ENCODE data around the gene FNDC3A.

Gene FNDC3A

GRCh38 chr13:49165798-49166752 is 190.4 kb downstream of the FNDC3A start:
- peaks cover 0 to 15% of the 10 kb centered on the region in 2 donors for H3K9me3 ChIP-seq (ENCODE audit: control insufficient read depth in 1 of 2, low read length in 2 of 2)
- H3K4me3 ChIP-seq (ENCODE audit: low read depth in 1 of 2, low read length in 2 of 2) = no peak overlapping the region
- peaks cover 29 to 41% of the 10 kb centered on the region in 2 donors for H3K36me3 ChIP-seq (ENCODE audit: control insufficient read depth in 1 of 2, insufficient read depth in 2 of 2, low read length in 2 of 2)

DNA sequence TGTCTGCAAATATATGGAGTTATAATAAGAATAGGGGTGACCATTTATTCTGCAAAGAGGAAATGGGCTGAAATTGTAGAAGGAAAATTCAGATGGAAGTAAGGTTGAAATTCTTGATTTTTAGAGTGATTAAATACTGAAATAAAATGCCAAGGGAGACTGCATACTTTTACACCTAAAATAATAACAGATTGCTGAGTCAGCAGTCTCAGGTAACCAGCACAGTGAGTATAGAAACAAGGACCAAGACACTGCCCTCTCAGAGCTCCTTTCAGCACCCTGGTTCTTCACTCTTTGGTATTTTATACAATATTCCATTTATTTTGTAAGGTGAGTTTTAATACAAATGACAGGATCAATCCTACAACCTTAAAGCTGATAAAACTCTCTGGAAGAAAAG is 195.6 kb downstream of the FNDC3A start:
- no peaks in the 10 kb centered on the region for H3K4me1 ChIP-seq (ENCODE audit: control insufficient read depth in 1 of 2, insufficient read depth in 2 of 2, low read length in 2 of 2)
- H3K27ac ChIP-seq (ENCODE audit: low read length) = no peak overlapping the region
- peaks cover 30 to 31% of the 10 kb centered on the region in 2 donors for H3K36me3 ChIP-seq (ENCODE audit: control insufficient read depth in 1 of 2, insufficient read depth in 2 of 2, low read length in 2 of 2)
- no peaks in the 10 kb centered on the region for H3K27me3 ChIP-seq (ENCODE audit: low read depth, low read length)
- no peak overlapping the region for H3K4me3 ChIP-seq (ENCODE audit: low read depth in 1 of 2, low read length in 2 of 2)
- no peaks in the 10 kb centered on the region for H3K9me3 ChIP-seq (ENCODE audit: control insufficient read depth in 1 of 2, low read length in 2 of 2)

More at GRCh38 chr13:49165798-49166752, 190.4 kb downstream of the FNDC3A start:
- no peak overlapping the region for H3K27ac ChIP-seq (ENCODE audit: low read length)
- no peaks in the 10 kb centered on the region for H3K27me3 ChIP-seq (ENCODE audit: low read depth, low read length)
- H3K4me1 ChIP-seq (ENCODE audit: control insufficient read depth in 1 of 2, insufficient read depth in 2 of 2, low read length in 2 of 2) = no peaks in the 10 kb centered on the region

GRCh38 chr13:49183672-49184325 is 208.1 kb downstream of the FNDC3A start:
- peaks cover 0 to 7% of the 10 kb centered on the region in 2 donors for H3K4me1 ChIP-seq (ENCODE audit: control insufficient read depth in 1 of 2, insufficient read depth in 2 of 2, low read length in 2 of 2)
- no peak overlapping the region for H3K27ac ChIP-seq (ENCODE audit: low read length)
- peaks cover 42 to 44% of the 10 kb centered on the region in 2 donors for H3K36me3 ChIP-seq (ENCODE audit: control insufficient read depth in 1 of 2, insufficient read depth in 2 of 2, low read length in 2 of 2)
- H3K9me3 ChIP-seq (ENCODE audit: control insufficient read depth in 1 of 2, low read length in 2 of 2) = no peaks in the 10 kb centered on the region
- H3K4me3 ChIP-seq (ENCODE audit: low read depth in 1 of 2, low read length in 2 of 2) = no peak overlapping the region
- no peaks in the 10 kb centered on the region for H3K27me3 ChIP-seq (ENCODE audit: low read depth, low read length)

DNA sequence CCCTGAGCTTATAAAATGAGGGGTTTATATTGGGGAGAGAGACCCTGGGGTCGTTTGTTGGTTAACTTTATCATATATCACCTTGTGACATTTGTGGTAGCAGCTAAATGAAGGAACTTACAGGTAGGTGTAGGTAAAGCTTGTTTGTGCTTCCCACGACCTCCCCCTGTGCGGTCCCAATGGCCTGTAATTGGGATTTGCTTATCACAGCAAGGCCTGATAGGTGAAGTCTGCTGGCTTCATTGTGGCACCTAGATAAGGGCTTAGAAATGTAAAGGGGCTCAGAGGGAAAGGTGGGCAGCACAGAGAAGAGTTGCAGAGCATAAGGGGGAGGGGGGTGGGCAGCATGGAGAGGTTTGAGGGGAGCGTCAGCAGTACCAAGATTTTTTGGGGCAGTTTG is 208.9 kb downstream of the FNDC3A start:
- Histone ChIP-seq H3K9me3 (ENCODE audit: control insufficient read depth in 1 of 2, low read length in 2 of 2) (no peaks in the 10 kb centered on the region), H3K4me3 (ENCODE audit: low read depth in 1 of 2, low read length in 2 of 2) (no peak overlapping the region), H3K36me3 (ENCODE audit: control insufficient read depth in 1 of 2, insufficient read depth in 2 of 2, low read length in 2 of 2) (peaks cover 43 to 48% of the 10 kb centered on the region in 2 donors), H3K27me3 (ENCODE audit: low read depth, low read length) (no peaks in the 10 kb centered on the region), H3K4me1 (ENCODE audit: control insufficient read depth in 1 of 2, insufficient read depth in 2 of 2, low read length in 2 of 2) (peaks cover 0 to 7% of the 10 kb centered on the region in 2 donors), H3K27ac (ENCODE audit: low read length) (no peak overlapping the region)

DNA sequence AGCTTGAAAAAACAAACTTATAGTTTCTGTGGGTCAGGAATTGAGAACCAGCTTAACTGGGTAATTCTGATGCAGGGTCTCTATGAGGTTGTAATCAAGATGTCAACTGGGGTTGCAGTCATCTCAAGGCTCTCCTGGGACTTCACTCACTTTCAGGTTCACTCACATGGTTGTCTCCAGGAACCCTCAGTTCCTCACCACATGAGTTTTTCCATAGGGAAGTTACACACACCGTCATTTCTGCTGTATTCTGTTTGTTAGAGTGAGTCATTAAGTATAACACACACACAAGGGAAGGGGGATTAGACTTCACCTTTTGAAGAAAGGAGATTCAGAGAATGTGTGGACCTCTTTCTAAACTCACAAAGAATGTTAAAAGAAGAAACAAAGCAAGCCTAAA is 209.6 kb downstream of the FNDC3A start:
- Histone ChIP-seq H3K4me3 (ENCODE audit: low read depth in 1 of 2, low read length in 2 of 2) (no peak overlapping the region), H3K27ac (ENCODE audit: low read length) (no peak overlapping the region), H3K27me3 (ENCODE audit: low read depth, low read length) (no peaks in the 10 kb centered on the region), H3K9me3 (ENCODE audit: control insufficient read depth in 1 of 2, low read length in 2 of 2) (no peaks in the 10 kb centered on the region), H3K36me3 (ENCODE audit: control insufficient read depth in 1 of 2, insufficient read depth in 2 of 2, low read length in 2 of 2) (peaks cover 44 to 55% of the 10 kb centered on the region in 2 donors), H3K4me1 (ENCODE audit: control insufficient read depth in 1 of 2, insufficient read depth in 2 of 2, low read length in 2 of 2) (peaks cover 0 to 7% of the 10 kb centered on the region in 2 donors)

- Histone ChIP-seq H3K36me3 (ENCODE audit: control insufficient read depth in 1 of 2, insufficient read depth in 2 of 2, low read length in 2 of 2) (peaks cover 47 to 66% of the 10 kb centered on the region in 2 donors), H3K27ac (ENCODE audit: low read length) (no peak overlapping the region), H3K4me1 (ENCODE audit: control insufficient read depth in 1 of 2, insufficient read depth in 2 of 2, low read length in 2 of 2) (no peaks in the 10 kb centered on the region), H3K9me3 (ENCODE audit: control insufficient read depth in 1 of 2, low read length in 2 of 2) (no peaks in the 10 kb centered on the region), H3K27me3 (ENCODE audit: low read depth, low read length) (no peaks in the 10 kb centered on the region), H3K4me3 (ENCODE audit: low read depth in 1 of 2, low read length in 2 of 2) (no peak overlapping the region)
Measured at GRCh38 chr13:49190901-49191300, 215.2 kb downstream of the FNDC3A start.

DNA sequence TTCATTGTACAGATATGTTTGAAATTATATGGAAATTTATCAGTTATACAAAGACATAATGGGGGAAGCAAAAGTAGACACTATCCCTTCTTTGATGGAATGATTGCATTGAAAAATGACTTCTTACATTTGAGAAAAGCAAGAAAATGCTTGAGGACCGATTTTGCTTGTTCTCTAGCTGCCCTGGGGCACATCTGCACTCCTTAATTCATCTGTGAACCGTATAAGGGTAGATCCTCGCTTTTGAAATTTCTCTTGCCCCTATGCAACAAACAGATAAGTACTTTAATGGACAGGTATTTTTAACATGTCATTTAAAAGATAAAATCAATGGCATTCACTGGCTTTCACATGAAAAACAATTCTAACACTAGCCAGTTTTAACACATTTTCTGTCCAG is 230.9 kb downstream of the FNDC3A start:
- Histone ChIP-seq H3K36me3 (ENCODE audit: control insufficient read depth in 1 of 2, insufficient read depth in 2 of 2, low read length in 2 of 2) (peaks cover 52 to 53% of the 10 kb centered on the region in 2 donors), H3K9me3 (ENCODE audit: control insufficient read depth in 1 of 2, low read length in 2 of 2) (no peaks in the 10 kb centered on the region), H3K27me3 (ENCODE audit: low read depth, low read length) (no peaks in the 10 kb centered on the region), H3K4me3 (ENCODE audit: low read depth in 1 of 2, low read length in 2 of 2) (no peak overlapping the region), H3K4me1 (ENCODE audit: control insufficient read depth in 1 of 2, insufficient read depth in 2 of 2, low read length in 2 of 2) (no peaks in the 10 kb centered on the region), H3K27ac (ENCODE audit: low read length) (no peak overlapping the region)

DNA sequence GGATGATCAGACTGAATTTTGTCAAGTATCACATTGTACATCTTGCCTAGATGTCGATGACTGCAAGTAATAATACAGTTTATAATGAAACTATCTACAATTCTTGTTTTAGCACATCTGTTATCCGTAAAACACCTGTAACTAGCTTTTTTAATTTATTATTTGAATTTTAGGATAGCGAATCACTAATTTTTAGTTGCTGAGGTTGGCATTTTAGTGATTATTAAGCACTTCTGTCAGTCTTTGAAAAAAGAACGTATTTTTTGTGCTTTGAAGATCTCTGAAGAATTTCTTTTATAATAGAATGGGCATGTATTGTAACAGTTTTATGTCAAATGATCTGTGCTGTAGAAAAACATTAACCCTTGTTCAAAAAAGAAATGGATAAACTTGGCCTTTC is 232.9 kb downstream of the FNDC3A start:
- H3K27ac ChIP-seq (ENCODE audit: low read length) = no peak overlapping the region
- H3K27me3 ChIP-seq (ENCODE audit: low read depth, low read length) = no peaks in the 10 kb centered on the region
- no peak overlapping the region for H3K4me3 ChIP-seq (ENCODE audit: low read depth in 1 of 2, low read length in 2 of 2)
- no peaks in the 10 kb centered on the region for H3K9me3 ChIP-seq (ENCODE audit: control insufficient read depth in 1 of 2, low read length in 2 of 2)
- no peaks in the 10 kb centered on the region for H3K4me1 ChIP-seq (ENCODE audit: control insufficient read depth in 1 of 2, insufficient read depth in 2 of 2, low read length in 2 of 2)
- H3K36me3 ChIP-seq (ENCODE audit: control insufficient read depth in 1 of 2, insufficient read depth in 2 of 2, low read length in 2 of 2) = peaks cover 37 to 46% of the 10 kb centered on the region in 2 donors

DNA sequence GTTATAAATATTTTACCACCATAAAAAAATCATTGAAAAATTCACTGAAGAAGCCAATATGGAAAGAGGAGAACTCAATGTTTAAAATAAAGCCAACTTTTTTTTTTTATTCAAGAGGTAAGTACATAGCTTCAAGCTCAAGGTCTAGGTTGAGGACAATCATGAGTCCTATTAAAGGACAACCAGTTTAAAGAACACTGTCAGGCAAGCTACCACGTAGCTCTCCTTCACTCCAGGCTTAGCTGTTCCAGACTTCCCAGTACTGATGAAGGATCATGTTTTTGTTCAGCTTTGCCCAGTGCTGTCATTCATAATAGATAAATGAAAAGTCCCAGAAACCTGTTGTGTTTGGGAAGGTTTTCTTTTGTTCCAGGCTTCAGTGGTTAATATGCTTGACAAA is 234.4 kb downstream of the FNDC3A start:
- H3K4me1 ChIP-seq (ENCODE audit: control insufficient read depth in 1 of 2, insufficient read depth in 2 of 2, low read length in 2 of 2) = no peaks in the 10 kb centered on the region
- no peaks in the 10 kb centered on the region for H3K27me3 ChIP-seq (ENCODE audit: low read depth, low read length)
- H3K27ac ChIP-seq (ENCODE audit: low read length) = no peak overlapping the region
- no peak overlapping the region for H3K4me3 ChIP-seq (ENCODE audit: low read depth in 1 of 2, low read length in 2 of 2)
- peaks cover 31 to 35% of the 10 kb centered on the region in 2 donors for H3K36me3 ChIP-seq (ENCODE audit: control insufficient read depth in 1 of 2, insufficient read depth in 2 of 2, low read length in 2 of 2)
- no peaks in the 10 kb centered on the region for H3K9me3 ChIP-seq (ENCODE audit: control insufficient read depth in 1 of 2, low read length in 2 of 2)

GRCh38 chr13:49210669-49211068 is 235.0 kb downstream of the FNDC3A start:
- Histone ChIP-seq H3K27me3 (ENCODE audit: low read depth, low read length) (no peaks in the 10 kb centered on the region), H3K36me3 (ENCODE audit: control insufficient read depth in 1 of 2, insufficient read depth in 2 of 2, low read length in 2 of 2) (peaks cover 28 to 32% of the 10 kb centered on the region in 2 donors), H3K9me3 (ENCODE audit: control insufficient read depth in 1 of 2, low read length in 2 of 2) (no peaks in the 10 kb centered on the region), H3K4me1 (ENCODE audit: control insufficient read depth in 1 of 2, insufficient read depth in 2 of 2, low read length in 2 of 2) (no peaks in the 10 kb centered on the region), H3K4me3 (ENCODE audit: low read depth in 1 of 2, low read length in 2 of 2) (no peak overlapping the region), H3K27ac (ENCODE audit: low read length) (no peak overlapping the region)

- no peak overlapping the region for H3K27ac ChIP-seq (ENCODE audit: low read length)
- H3K4me1 ChIP-seq (ENCODE audit: control insufficient read depth in 1 of 2, insufficient read depth in 2 of 2, low read length in 2 of 2) = no peaks in the 10 kb centered on the region
- H3K36me3 ChIP-seq (ENCODE audit: control insufficient read depth in 1 of 2, insufficient read depth in 2 of 2, low read length in 2 of 2) = peaks cover 0 to 7% of the 10 kb centered on the region in 2 donors
- H3K4me3 ChIP-seq (ENCODE audit: low read depth in 1 of 2, low read length in 2 of 2) = no peak overlapping the region
- peaks cover 6% of the 10 kb centered on the region for H3K27me3 ChIP-seq (ENCODE audit: low read depth, low read length)
- H3K9me3 ChIP-seq (ENCODE audit: control insufficient read depth in 1 of 2, low read length in 2 of 2) = no peaks in the 10 kb centered on the region
Measured at GRCh38 chr13:49213539-49213938, 237.8 kb downstream of the FNDC3A start.

All from muscle layer of duodenum (tissue), 2 donors.